HL-60 (cell line): ENCODE results near the gene PIK3C3.

Experiments used
- CTCF ChIP-seq: IDR thresholded peaks from one replicate; pipeline ENCODE4 v1.5.1; 2011; ENCODE audit warnings: low read length, control low read depth, inconsistent platforms; ENCODE audit not compliant: insufficient read depth
- POLR2AphosphoS5 ChIP-seq: IDR thresholded peaks from 2 replicates; pipeline ENCODE4 v1.6.1; 2012; ENCODE audit warnings: low read depth

- no peak for TF ChIP-seq POLR2AphosphoS5
- TF ChIP-seq CTCF: no peak
Measured at GRCh38 chr18:42068030-42068429, 113.0 kb downstream of the PIK3C3 start.
